HepG2 (cell line): ENCODE results near the gene HCRT. TPM values are rescaled to one million over a fixed set of nuclear protein-coding genes. Genes with fewer than 3 reads are reported as not detected.

ENCODE experiments used
- ATAC-seq: fragments of 200-7000 bp; cut with Tn5 transposase; 3 replicates; pipeline ENCODE4 v1.9.1; 2020; ENCODE audit warnings: mild to moderate bottlenecking, moderate library complexity
- BruUV-seq: library from RNA; stranded (reverse); fragments of 400-500 nt; replicated peaks from 2 replicates; lab custom pipeline; 2021; lab: Mats Ljungman, UMichigan
- CTCF ChIA-PET: fragments of 300-600 bp; formaldehyde crosslinking; extraction: SDS; loops from one replicate; lab custom pipeline; 2021; ENCODE audit warnings: low total read pairs, inconsistent platforms, low intra/inter-chr PET ratio; lab: Yijun Ruan, JAX
- POLR2A ChIA-PET: fragments of 350-600 bp; sonication (Branson Sonifier 250); formaldehyde crosslinking; loops from one replicate; lab custom pipeline; 2020; ENCODE audit warnings: antibody characterized with exemption, inconsistent platforms; lab: Yijun Ruan, JAX
- DNase-seq: peaks from one replicate; pipeline ENCODE4 v3.0.0-alpha.2; 2015; ENCODE audit warnings: low spot score
- FAIRE-seq: peaks from 3 replicates; lab custom pipeline; 2011; peaks lifted over from hg19 to GRCh38; lab: Jason Lieb, UNC
- H2AFZ ChIP-seq: one replicate; pipeline ENCODE4 v1.6.1; 2011; ENCODE audit warnings: low read length, inconsistent platforms
- H3K27ac ChIP-seq: fragments of 300-600 bp; 3 replicates; pipeline ENCODE4 v1.8.0; 2011; ENCODE audit warnings: mixed run types, mild to moderate bottlenecking, mixed read lengths, low read length, inconsistent platforms; ENCODE audit not compliant: insufficient read depth; ENCODE audit errors: extremely low read length
- H3K27me3 ChIP-seq, 2 experiments: fragments of 200-600 bp in 1 of 2; 2 replicates in 1 of 2; 3 replicates in 1 of 2; pipeline versions ENCODE4 v1.6.0 to v1.8.0; 2011; ENCODE audit warnings: low read length in 2 of 2, mild to moderate bottlenecking in 2 of 2, moderate library complexity in 2 of 2, inconsistent platforms in 1 of 2; ENCODE audit not compliant: insufficient read depth in 2 of 2, control insufficient read depth in 1 of 2
- H3K36me3 ChIP-seq, 2 experiments: fragments of 200-600 bp in 1 of 2; replicated peaks in 1 of 2; 2 replicates in 1 of 2; 3 replicates in 1 of 2; pipeline versions ENCODE4 v1.5.1 to v1.8.0; 2011; ENCODE audit warnings: low read length in 2 of 2, inconsistent platforms in 1 of 2; ENCODE audit not compliant: insufficient read depth in 2 of 2, control insufficient read depth in 1 of 2
- H3K4me1 ChIP-seq: 2 replicates; pipeline ENCODE4 v1.5.1; 2012; ENCODE audit warnings: low read length, inconsistent platforms; ENCODE audit not compliant: insufficient read depth
- H3K4me2 ChIP-seq: 2 replicates; pipeline ENCODE4 v1.6.0; 2011; ENCODE audit warnings: low read depth, low read length, inconsistent platforms
- H3K4me3 ChIP-seq, 3 experiments: fragments of 200-600 bp in 1 of 3; sonication (generic), shearing (Covaris generic) in 1 of 3; replicated peaks in 1 of 3; 2 replicates each; pipeline ENCODE4 v1.5.1; 2011 to 2016; ENCODE audit warnings: low read length in 3 of 3, inconsistent platforms in 2 of 3, low read depth in 2 of 3, mild to moderate bottlenecking in 2 of 3, control low read depth in 1 of 3, mixed read lengths in 1 of 3; ENCODE audit not compliant: insufficient read depth in 1 of 3
- H3K79me2 ChIP-seq: one replicate; pipeline ENCODE4 v1.6.1; 2011; ENCODE audit warnings: low read length, inconsistent platforms; ENCODE audit not compliant: insufficient read depth
- H3K9ac ChIP-seq: 2 replicates; pipeline ENCODE4 v1.6.0; 2011; ENCODE audit warnings: mild to moderate bottlenecking, low read depth, low read length, inconsistent platforms; ENCODE audit not compliant: insufficient read depth
- H3K9me3 ChIP-seq: 2 replicates; pipeline ENCODE4 v1.5.1; 2012; ENCODE audit warnings: mild to moderate bottlenecking, low read length
- H4K20me1 ChIP-seq: 2 replicates; pipeline ENCODE4 v1.6.0; 2011; ENCODE audit warnings: inconsistent platforms, mild to moderate bottlenecking, low read length, moderate library complexity; ENCODE audit not compliant: insufficient read depth
- ASH2L ChIP-seq: fragments of 300-600, 200-600 bp; sonication (generic); IDR thresholded peaks from 2 replicates; pipeline ENCODE4 v1.7.0; 2017; ENCODE audit warnings: low read depth, mild to moderate bottlenecking, moderate library complexity, mixed read lengths, low read length; ENCODE audit not compliant: insufficient read length
- DPF2 ChIP-seq: sonication (generic); formaldehyde crosslinking; IDR thresholded peaks from 2 replicates; pipeline ENCODE4 v1.4.0; 2020; ENCODE audit warnings: mild to moderate bottlenecking, low read depth, missing genetic modification reagents, borderline replicate concordance
- FIP1L1 ChIP-seq: fragments of 200-400 bp; formaldehyde crosslinking; IDR thresholded peaks from 2 replicates; pipeline ENCODE4 v1.6.1; 2018; ENCODE audit warnings: low read depth, mild to moderate bottlenecking, low read length, moderate library complexity, borderline replicate concordance; ENCODE audit not compliant: insufficient read depth
- HNF4G ChIP-seq, 2 experiments: sonication (generic) in 1 of 2; formaldehyde crosslinking in 1 of 2; IDR thresholded peaks; 2 replicates each; pipeline versions ENCODE4 v1.4.0 to v1.6.1; 2011 to 2020; ENCODE audit warnings: borderline replicate concordance in 2 of 2, low read depth in 2 of 2, mild to moderate bottlenecking in 2 of 2, low read length in 1 of 2, missing genetic modification reagents in 1 of 2, moderate library complexity in 1 of 2
- KMT2A ChIP-seq: sonication (generic); formaldehyde crosslinking; IDR thresholded peaks from 2 replicates; pipeline ENCODE4 v1.4.0; 2020; ENCODE audit warnings: missing genetic modification reagents
- POLR2A ChIP-seq, 2 experiments: IDR thresholded peaks; 2 replicates each; pipeline ENCODE4 v1.6.1; 2011; ENCODE audit warnings: low read depth in 2 of 2, low read length in 2 of 2, mild to moderate bottlenecking in 1 of 2, moderate library complexity in 1 of 2; ENCODE audit not compliant: insufficient read depth in 1 of 2
- TBP ChIP-seq: sonication (generic); formaldehyde crosslinking; IDR thresholded peaks from 2 replicates; pipeline ENCODE4 v1.5.0; 2020; ENCODE audit warnings: missing genetic modification reagents
- YEATS4 ChIP-seq: sonication (generic); formaldehyde crosslinking; IDR thresholded peaks from 2 replicates; pipeline ENCODE4 v1.4.0; 2020; ENCODE audit warnings: missing genetic modification reagents, borderline replicate concordance
- ZNF101 ChIP-seq: sonication (generic); formaldehyde crosslinking; IDR thresholded peaks from 2 replicates; pipeline ENCODE4 v1.4.0; 2020; ENCODE audit warnings: mild to moderate bottlenecking, low read depth, missing genetic modification reagents, borderline replicate concordance
- WGBS: methylation state at CpG from one replicate; pipeline ENCODE4 v1.1.6; 2017; ENCODE audit warnings: low lambda C conversion rate; 5-methylcytosine and 5-hydroxymethylcytosine counted together
- in situ Hi-C: cut with HindIII; loops from 2 replicates; pipeline ENCODE4 v1.10.0; 2017; ENCODE audit warnings: low pct_unique_long_range_greater_than_20kb; ENCODE audit not compliant: extremely low pct_ligation_motif_present
- intact Hi-C: fragments of 100-400 bp; cut with micrococcal nuclease; formaldehyde crosslinking; loops from one replicate; pipeline ENCODE4 v1.10.0; 2022; ENCODE audit not compliant: unreplicated experiment
- polyA plus RNA-seq, 8 experiments: library from polyadenylated mRNA; depleted of rRNA in 3 of 8; stranded (reverse) in 7 of 8; unstranded in 1 of 8; fragments of >200 nt; fragmentation: Illumina TruSeq in 4 of 8; extraction: Trizol in 4 of 8; gene quantifications; 2 replicates each; pipeline versions ENCODE4 v1.2.1 to v1.2.3, GENCODE V29; 2011 to 2016; ENCODE audit warnings: low read depth in 4 of 8, missing spikeins in 1 of 8, mixed read lengths in 1 of 8; ENCODE audit not compliant: insufficient read depth in 1 of 8
- total RNA-seq, 5 experiments: library from RNA; depleted of rRNA; stranded (reverse); fragments of >200 nt; fragmentation: Illumina TruSeq; extraction: Trizol; gene quantifications; 2 replicates each; pipeline ENCODE4 v1.2.3, GENCODE V29; 2016; ENCODE audit warnings: low read depth in 1 of 5
- TF ChIP-seq, protein P1 (sequence below): sonication (generic); formaldehyde crosslinking; IDR thresholded peaks from 2 replicates; pipeline ENCODE4 v1.5.1; 2020; ENCODE audit warnings: mild to moderate bottlenecking, missing genetic modification reagents, moderate library complexity
- TF ChIP-seq, protein P2 (sequence below): sonication (generic); formaldehyde crosslinking; conservative IDR thresholded peaks from 2 replicates; pipeline ENCODE4 v1.4.0; 2020; ENCODE audit warnings: missing genetic modification reagents
- TF ChIP-seq, protein P3 (sequence below): IDR thresholded peaks from 2 replicates; pipeline ENCODE4 v1.6.1; 2018; ENCODE audit warnings: missing genetic modification reagents, mild to moderate bottlenecking, missing compliant biosample characterization

The HCRT gene
- total and polyA plus RNA-seq, 2 of the 13 experiments (the other 11 are each of a cell fraction or from before 2014, with no cell fraction given), result not detected

DNA sequence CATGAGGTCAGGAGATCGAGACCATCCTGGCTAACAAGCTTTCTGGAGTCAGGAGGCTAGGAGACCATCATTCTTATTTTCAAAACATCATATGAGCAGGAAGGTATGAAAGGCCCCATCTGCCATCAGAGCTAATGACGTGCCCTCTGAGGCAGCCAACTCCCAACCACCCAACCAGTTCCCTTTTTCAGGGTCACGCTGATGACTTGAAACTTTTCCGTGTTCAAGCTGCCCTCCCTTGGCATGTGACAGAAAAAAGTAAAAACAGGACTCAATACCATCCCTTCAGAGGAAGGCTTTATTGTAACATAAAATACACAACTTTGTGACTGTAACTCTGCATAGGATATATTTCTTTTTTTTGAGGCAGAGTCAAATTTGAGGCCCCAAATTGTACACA is 13.6 kb upstream of the HCRT start:
- WGBS, result 92% methylated on average over 4 of the region's 4 CpGs
- H2AFZ ChIP-seq, result no peak overlapping the region
- H3K4me3 ChIP-seq, result no peak overlapping the region
- H3K27me3 ChIP-seq, result no peaks in the 10 kb centered on the region; a peak in 1 of 5 replicates
- ChIA-PET CTCF (no interaction called here), POLR2A (no interaction called here)
- in situ Hi-C loops (no loop called here), intact Hi-C loops (no loop called here)
- no peaks in the 10 kb centered on the region for H3K9me3 ChIP-seq
- DNase-seq (no peak), FAIRE-seq (no peak), ATAC-seq (no peak)
- no peak for TF ChIP-seq HNF4G (IDR thresholded peaks at IDR 0.05; ENCODE audit: borderline replicate concordance, low read depth, low read length)
- TF ChIP-seq HNF4G (CRISPR knock-in tag; IDR thresholded peaks at IDR 0.05; ENCODE audit: borderline replicate concordance, low read depth), result no peak
- TF ChIP-seq FIP1L1, result no peak
- H3K4me1 ChIP-seq, result peaks cover 22% of the 10 kb centered on the region
- H3K9ac ChIP-seq, result no peak overlapping the region
- BruUV-seq, result no TSS peak
- H4K20me1 ChIP-seq, result no peaks in the 10 kb centered on the region
- no peaks in the 10 kb centered on the region for H3K79me2 ChIP-seq
- H3K4me2 ChIP-seq, result no peak overlapping the region
- no peak overlapping the region for H3K27ac ChIP-seq
- peaks cover 1 to 11% of the 10 kb centered on the region in 2 experiments; a peak in 4 of 5 replicates for H3K36me3 ChIP-seq

DNA sequence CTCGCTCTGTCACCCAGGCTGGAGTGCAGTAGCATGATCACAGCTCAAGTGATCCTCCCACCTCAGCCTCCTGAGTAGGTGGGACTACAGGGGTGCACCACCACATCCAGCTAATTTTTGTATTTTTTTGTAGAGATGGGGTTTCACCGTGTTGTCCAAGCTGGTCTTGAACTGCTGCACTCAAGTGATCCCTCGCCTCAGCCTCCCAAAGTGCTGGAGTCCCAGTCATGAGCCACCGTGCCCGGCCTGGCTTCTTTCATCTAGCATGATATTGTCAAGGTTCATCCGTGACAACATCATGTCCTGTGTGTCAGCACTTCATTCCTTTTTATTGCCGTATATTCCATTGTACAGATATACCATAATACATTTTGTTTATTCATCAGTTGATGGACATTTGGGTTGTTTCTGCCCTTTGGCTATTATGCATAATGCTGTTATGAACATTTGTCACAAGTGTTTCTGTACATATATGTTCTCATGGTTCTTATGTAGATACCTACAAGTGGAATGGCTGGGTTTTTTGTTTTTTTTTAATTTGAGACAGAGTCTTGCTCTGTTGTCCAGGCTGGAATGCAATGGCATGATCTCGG is 12.4 kb upstream of the HCRT start:
- H4K20me1 ChIP-seq, result no peaks in the 10 kb centered on the region
- no peak overlapping the region for H3K4me3 ChIP-seq
- H3K9ac ChIP-seq, result no peak overlapping the region
- peaks cover 34% of the 10 kb centered on the region for H3K4me1 ChIP-seq
- H3K4me2 ChIP-seq, result no peak overlapping the region
- no peaks in the 10 kb centered on the region for H3K79me2 ChIP-seq
- no peaks in the 10 kb centered on the region; a peak in 1 of 5 replicates for H3K27me3 ChIP-seq
- H3K27ac ChIP-seq, result no peak overlapping the region
- H3K9me3 ChIP-seq, result no peaks in the 10 kb centered on the region
- intact Hi-C loops (no loop called here), in situ Hi-C loops (no loop called here)
- H3K36me3 ChIP-seq, result peaks cover 0 to 11% of the 10 kb centered on the region in 2 experiments; a peak in 4 of 5 replicates
- ChIA-PET POLR2A (no interaction called here), CTCF (no interaction called here)
- DNase-seq, result no peak
- FAIRE-seq, result no peak
- H2AFZ ChIP-seq, result no peak overlapping the region
- BruUV-seq, result no TSS peak
- no peak for ATAC-seq
- WGBS, result 92% methylated on average over 8 of the region's 8 CpGs
- TF ChIP-seq KMT2A (CRISPR knock-in tag), result no peak
- no peak for TF ChIP-seq DPF2 (CRISPR knock-in tag)
- no peak for TF ChIP-seq ASH2L
- TF ChIP-seq YEATS4 (CRISPR knock-in tag), result no peak
- no peak for TF ChIP-seq TBP
- TF ChIP-seq, protein P1, sequence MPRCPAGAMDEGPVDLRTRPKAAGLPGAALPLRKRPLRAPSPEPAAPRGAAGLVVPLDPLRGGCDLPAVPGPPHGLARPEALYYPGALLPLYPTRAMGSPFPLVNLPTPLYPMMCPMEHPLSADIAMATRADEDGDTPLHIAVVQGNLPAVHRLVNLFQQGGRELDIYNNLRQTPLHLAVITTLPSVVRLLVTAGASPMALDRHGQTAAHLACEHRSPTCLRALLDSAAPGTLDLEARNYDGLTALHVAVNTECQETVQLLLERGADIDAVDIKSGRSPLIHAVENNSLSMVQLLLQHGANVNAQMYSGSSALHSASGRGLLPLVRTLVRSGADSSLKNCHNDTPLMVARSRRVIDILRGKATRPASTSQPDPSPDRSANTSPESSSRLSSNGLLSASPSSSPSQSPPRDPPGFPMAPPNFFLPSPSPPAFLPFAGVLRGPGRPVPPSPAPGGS (CRISPR knock-in tag), result no peak
- TF ChIP-seq POLR2A (IDR thresholded peaks at IDR 0.05; ENCODE audit: insufficient read depth in 1 of 2, low read depth in 2 of 2, low read length in 2 of 2), result no peak
- TF ChIP-seq, protein P2, sequence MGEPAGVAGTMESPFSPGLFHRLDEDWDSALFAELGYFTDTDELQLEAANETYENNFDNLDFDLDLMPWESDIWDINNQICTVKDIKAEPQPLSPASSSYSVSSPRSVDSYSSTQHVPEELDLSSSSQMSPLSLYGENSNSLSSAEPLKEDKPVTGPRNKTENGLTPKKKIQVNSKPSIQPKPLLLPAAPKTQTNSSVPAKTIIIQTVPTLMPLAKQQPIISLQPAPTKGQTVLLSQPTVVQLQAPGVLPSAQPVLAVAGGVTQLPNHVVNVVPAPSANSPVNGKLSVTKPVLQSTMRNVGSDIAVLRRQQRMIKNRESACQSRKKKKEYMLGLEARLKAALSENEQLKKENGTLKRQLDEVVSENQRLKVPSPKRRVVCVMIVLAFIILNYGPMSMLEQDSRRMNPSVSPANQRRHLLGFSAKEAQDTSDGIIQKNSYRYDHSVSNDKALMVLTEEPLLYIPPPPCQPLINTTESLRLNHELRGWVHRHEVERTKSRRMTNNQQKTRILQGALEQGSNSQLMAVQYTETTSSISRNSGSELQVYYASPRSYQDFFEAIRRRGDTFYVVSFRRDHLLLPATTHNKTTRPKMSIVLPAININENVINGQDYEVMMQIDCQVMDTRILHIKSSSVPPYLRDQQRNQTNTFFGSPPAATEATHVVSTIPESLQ (CRISPR knock-in tag), result no peak
- TF ChIP-seq, protein P3, sequence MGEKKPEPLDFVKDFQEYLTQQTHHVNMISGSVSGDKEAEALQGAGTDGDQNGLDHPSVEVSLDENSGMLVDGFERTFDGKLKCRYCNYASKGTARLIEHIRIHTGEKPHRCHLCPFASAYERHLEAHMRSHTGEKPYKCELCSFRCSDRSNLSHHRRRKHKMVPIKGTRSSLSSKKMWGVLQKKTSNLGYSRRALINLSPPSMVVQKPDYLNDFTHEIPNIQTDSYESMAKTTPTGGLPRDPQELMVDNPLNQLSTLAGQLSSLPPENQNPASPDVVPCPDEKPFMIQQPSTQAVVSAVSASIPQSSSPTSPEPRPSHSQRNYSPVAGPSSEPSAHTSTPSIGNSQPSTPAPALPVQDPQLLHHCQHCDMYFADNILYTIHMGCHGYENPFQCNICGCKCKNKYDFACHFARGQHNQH (CRISPR knock-in tag), result no peak
- no peak for TF ChIP-seq ZNF101 (CRISPR knock-in tag)
